D341Med (cell line): ENCODE data around the gene CPEB1.
A peak's percentile ranks its signal among the peaks of the same experiment; 100 is the strongest.

Experiments used
- DNase-seq: peaks from one replicate; pipeline ENCODE4 v3.0.0; 2012; ENCODE audit warnings: low spot score

Gene CPEB1

DNA sequence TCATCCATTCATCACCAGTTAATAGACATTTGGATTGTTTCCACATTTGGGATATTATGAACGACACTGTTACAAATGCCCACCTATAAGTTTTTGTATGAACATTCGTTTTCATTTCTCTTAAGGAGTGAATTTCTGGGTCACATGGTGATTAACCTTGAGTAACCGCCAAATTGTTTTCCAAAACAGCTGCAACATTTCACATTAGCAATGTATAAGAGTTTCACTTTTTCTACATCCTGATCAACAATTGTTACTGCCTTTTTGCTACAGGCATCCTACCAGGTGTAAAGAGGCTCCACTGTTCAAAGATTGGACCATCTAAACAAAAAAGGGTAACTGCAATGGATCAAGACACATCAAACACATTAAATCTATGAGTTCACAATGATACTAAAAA is 52.0 kb downstream of the CPEB1 start:
- DNase-seq: no peak

DNA sequence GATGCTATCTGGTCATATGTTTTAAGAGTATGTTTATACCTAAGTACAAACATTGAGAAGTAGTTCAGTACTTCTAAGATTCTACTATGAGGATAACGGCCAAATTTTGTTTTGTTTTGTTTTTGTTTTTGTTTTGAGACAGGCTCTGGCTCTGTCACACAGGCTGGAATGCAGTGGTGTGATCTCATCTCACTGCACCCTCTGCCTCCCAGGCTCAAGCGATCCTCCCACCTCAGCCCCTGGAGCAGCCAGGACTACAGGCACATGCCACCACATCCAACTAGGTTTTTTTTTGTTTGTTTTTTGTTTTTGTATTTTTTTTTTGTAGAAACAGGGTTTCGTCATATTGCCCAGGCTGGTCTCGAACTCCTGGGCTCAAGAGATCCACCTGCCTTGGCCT is 59.4 kb downstream of the CPEB1 start:
- DNase-seq: no peak

DNA sequence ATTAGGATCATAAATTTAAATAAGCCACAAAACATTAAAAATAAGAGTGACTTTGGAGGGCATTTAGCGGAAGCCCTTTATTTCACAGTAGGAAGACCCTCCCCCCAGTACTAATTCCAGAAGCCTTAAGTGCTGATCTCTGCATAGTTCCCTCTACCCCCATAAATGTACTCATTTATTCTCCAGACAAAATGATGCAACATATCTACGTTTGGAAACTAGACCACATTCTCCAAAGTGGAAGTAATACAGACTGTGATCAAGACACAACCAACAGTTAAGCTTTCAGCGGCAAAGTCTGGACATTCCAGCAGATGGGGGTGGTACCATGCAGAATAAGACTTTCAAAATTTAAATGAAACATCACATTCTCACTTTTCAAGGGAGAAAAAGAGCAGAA is 62.1 kb downstream of the CPEB1 start:
- no peak for DNase-seq

DNA sequence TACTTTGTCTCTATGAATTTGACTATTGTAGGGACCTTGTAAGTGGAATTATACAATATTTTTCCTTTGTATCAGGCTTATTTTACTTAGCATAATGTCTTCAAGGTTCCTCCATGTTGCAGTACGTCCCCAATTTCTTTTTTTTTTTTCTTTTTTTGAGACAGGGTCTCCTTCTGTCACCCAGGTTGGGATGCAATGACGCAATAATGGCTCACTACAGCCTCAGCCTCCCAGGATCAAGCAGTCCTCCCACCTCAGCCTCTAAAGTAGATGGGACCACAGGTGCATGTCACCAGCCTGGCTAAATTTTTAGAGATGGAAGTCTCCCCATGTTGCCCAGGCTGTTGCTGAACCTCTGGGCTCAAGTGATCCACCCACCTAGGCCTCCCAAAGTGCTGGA is 66.5 kb downstream of the CPEB1 start:
- no peak for DNase-seq

DNA sequence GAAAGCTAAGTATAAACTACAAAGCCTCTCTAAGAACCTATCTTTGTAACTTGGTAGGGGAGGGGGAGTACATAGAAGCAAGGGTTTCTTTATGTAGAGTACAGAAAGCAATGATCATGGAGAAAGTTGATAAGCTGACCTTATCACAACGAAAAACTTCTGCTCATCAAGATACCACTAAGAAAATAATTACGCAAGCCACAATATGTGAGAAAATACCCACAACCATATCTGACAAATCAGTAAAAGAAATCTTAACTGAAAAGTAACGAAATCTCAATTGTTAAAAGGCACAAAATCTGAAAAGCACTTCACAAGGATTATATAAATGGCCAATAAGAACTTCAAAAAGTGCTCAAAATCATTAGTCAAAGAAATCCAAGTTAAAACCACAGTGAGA is 71.8 kb downstream of the CPEB1 start:
- DNase-seq: no peak

DNA sequence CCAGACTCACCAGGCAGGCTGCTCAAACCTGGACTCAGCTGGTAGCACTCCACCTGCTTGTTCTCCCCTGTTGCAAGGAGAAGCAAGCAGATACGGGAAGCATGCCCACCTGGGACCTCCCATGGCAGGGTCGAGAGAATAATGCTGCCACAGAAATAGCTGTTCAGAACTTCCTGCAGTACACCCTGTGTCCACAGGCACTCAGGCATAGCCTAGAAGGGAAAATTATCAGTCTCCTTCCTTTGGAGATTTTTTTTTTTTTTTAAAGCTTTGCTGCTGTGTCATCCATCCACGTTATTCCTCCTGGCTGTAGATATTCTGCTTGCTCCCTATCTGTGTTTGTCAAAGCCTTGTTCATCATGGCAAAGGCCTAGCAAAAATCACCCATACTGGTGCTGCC is 74.2 kb downstream of the CPEB1 start:
- peak; percentile 31 for DNase-seq

DNA sequence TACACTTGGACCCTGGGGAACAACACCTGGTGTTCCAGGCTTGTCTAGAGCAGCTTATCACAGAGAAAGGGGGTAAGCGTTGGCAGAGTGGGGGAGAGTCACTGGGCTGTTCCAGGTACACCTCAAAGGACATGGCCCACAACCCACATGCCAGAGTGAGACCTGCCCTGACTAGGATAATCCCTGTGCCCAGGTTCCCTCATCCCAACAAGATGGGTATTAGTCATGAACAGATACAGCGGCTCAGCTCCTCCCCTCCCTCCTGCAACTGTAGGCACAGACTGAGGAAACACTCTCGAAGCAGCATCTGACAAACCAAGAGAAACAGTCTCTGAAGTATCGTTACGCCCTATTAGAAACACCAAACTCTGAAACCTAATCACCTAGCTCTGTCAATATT is 74.9 kb downstream of the CPEB1 start:
- peak; percentile 43 for DNase-seq

DNA sequence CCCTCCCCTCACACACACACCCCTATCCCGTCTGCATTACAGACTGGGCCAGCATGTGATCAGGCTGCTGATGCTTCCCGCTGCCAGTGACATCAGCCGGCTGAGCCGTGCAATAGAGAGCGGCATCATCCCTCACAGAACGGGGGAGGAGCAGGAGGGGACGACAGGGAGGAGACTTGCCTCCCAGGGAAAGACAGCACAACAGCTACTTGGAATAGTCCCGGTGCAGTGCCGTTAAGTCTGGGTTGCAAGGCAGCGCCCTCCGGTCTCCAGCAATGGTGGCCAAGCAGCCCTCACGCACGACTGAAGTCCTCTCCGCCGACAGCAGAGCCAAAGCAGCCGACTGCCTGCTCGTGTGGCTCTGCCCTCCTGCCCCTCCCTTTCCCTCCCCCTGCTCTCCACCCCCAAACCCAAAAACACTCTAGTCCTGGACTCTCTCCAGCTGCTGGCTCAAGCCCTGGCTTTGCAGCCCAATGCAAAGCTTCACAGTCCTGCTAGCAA is 75.4 kb downstream of the CPEB1 start:
- DNase-seq: peak; percentile 76

DNA sequence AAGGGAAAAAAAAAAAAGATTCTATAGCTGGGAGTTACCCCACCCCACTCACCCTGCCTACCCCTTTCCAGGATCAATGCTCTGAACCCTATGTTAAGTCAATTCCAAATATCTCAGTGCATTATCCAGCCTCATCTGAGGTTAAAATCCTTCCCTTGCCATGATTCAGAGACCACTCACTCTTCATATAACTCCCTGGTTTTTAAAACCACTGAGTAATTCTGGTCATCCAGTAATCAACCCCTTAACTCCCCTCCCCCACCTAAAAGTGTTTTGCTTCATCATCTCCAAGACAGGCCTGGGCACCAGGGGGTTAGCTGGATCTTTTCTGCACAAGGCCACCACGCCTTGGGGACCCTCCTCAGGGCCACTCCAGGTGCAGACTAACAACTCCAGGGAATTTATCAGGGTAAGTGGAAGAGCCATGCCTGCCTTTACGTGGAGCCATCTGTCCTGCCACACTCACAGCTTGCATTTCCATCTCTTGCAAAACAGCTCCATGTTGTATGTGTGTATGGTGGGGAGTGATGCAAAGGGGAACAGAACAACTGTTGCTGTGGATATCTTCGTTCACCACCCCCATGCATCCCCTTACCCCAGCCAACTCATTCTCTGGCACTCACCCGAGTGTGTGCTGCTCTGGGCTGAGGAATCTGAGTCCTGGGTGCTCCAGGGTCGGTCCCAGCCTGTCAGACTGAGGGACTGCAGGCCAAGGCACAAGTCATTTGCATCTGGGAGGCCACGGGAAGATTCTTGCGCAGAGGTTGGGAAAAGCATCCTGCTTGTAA is 76.2 kb downstream of the CPEB1 start:
- peak; percentile 30 for DNase-seq

DNA sequence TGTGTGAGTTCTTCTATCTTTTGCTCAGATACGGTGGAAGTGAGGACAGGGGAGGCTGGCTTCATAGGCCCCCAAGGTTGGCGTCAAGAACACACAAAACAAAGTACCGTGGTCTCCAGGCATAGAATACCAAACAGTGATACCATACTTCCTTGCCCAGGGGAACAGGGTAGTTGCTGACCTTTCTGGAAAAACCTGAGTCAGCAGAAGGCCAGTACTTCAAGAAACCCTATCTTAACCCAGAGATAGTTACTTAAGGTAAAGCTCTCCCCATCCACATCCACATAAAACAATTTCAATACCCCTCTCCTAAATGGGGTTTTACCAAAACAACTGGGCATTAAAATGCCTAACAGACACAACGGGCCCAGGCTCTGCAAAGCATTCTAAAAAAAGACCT is 77.3 kb downstream of the CPEB1 start:
- DNase-seq: no peak

DNA sequence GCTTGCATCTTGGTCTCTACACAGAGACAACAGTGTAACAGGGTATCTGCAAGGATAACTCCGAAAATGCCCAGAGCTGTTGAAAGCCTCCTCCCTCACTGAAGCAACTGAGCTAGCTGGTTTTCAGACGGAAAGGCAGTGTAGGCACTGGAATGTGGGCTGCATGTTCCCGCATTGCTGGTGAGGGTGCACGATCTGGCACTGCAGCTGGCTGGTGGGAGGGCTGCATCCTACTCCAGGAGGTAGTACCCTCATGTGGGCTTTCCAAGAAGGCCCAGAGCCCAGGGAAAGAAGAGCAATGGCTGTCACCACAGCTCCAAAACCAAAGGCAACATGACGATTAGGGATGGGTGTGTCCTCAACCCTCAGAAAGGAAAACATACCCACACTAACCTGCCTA is 78.2 kb downstream of the CPEB1 start:
- DNase-seq: no peak

DNA sequence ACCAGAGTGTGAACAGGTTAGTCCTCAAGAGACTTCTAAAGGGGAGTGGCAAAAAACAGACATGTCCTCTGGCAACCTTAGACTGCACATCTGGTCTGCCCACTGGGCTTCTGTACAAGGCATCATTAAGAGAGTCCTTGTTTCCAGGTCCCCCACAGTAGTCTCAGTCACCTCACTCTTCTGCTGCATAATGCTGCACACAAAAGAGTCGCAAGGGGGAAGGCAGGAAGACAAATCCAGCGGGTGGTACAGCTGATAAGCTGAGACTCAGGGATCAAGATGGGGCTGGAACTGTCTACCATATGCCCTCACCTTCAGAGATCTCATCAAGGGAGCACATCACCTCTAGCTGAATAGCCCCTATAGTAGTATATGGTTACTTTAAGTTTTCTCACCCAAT is 79.5 kb downstream of the CPEB1 start:
- no peak for DNase-seq

DNA sequence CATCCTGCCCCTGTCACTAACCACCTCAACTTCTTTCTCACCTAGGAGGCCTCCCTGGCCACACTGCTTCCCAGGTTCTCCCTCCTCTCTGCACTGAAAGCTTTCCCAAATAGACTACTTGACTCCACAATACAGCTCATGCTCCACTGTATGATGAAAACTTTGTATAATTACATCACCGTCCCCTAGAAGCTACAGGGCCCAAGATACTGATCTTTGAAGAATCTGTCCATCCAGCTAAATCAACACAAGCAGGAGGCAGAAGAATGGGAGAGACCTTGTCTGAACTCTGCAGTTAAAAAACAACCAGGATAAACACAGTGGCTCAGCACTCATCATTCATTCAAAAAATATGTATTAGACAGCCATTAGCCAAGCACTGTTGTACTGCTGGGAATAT is 80.5 kb downstream of the CPEB1 start:
- DNase-seq: no peak

DNA sequence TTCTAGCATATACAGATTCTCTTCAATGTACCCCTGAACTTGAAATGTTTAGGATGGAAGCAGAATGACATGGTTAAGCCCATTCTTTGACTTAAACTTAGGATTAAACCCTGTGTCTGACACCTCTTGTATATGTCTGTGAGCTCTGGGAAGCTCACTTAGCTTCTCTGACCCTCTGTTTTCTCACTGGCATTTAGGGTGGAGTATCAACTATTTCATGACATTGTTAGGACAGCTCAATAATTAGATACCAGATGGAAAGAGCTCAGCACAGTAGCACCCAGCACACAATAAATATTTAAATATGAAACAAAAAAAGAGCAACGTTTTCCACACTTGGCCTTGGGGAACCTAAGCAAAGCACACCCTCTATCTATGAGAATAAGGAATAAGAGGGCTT is 88.7 kb downstream of the CPEB1 start:
- no peak for DNase-seq

DNA sequence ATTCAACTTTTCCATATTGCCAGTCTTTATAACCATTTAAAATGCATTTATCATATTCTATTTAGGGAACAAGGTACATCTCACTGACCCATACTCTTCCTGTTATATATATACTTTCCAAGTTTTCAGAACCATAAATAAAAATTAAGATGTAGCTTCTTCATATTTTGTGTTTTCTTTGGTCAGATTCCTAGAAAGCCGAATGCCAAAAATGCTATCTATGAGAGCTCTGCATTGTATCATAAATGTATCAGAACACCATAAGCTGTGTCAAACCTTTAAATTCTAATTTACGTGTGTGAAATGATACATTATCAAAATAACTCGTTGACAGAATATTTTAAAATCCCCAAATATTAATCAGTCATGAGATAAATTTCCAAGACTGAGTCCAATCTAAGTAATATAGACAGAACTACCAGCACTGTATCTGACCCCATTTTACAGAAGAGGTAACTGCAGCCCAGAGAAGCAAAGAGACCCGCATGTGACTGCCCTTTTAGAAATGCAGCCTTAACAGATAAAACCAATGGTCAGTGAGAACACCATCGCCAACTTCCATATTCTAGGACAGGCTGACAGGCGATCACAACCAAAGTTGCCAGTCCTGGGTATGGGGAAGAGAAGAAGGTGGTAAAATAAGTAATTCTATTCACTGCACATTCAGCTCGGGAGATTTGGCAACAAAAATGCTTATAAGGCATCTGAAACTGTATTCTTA is 90.7 kb downstream of the CPEB1 start:
- no peak for DNase-seq

DNA sequence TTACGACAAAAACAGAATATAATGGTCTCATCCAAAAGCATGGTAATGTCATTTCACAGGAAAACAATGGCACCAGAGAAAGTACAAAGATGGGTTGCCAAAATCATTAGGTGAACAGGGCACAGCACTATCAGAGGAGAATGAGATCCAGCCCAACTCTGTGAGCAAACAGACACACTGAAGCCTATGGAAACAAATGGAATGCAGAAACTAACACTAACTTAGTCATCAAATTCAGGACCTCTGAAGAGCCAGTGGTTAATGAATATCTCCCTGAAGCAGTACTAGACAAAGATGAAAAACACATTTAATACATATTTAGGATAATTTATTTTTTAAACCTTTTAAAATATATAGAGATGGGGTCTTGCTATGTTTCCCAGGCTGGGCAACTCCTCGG is 92.3 kb downstream of the CPEB1 start:
- DNase-seq: no peak

DNA sequence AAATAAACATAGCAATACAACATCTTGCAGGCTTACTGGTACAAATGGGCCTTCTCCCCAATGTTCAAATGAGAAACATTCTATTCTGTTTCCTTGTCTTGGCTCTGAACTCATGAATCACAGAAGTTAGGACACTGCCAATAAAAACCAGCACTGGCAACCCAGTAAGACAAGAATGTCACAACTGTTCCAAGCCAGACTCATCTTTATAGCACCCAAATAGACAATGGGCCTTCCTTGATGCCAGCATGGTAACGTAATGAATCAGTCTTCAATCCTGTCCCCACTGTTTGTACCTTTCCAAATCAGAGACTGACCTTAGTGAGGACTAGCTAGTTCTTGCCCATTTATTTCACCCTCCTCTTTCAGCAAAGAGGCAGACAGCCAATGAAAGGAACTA is 92.8 kb downstream of the CPEB1 start:
- no peak for DNase-seq

DNA sequence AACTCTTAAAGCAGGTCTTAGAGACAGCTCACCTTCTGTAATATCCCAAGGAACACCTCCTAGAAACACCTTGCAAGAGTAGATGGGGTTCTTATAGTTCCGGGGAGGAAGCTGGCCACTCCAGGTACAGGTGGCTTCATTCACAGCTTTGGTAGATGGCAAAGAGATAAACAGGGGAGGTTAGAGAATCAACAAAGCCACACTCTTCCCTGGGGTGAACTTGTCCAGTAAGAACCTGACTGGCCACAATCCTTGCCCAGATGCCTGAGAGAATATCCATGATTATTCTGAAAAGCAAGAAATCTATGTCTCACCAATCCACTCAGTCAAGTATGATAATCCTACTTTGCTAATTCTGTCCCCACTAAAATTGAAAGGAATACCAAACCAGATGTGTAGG is 93.3 kb downstream of the CPEB1 start:
- DNase-seq: no peak

DNA sequence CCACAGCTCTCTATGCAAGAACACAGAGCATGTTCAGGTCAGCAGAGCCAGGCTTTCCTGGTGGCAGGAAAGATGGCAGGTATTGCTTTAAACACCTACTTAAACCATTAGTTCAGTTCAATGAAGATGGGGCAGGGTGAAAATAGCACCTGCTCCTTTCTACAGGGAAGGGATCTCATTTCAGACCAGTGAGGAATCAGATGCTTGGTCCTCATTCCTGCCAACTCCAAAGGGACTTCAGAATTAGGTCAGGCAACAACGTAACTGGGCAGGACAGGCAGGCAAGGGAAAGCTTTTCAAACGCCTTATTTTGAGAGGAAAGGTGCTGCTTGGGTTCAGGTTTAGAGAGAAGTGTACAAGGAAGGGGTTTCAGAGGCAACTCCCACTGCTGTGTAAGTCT is 94.3 kb downstream of the CPEB1 start:
- no peak for DNase-seq

DNA sequence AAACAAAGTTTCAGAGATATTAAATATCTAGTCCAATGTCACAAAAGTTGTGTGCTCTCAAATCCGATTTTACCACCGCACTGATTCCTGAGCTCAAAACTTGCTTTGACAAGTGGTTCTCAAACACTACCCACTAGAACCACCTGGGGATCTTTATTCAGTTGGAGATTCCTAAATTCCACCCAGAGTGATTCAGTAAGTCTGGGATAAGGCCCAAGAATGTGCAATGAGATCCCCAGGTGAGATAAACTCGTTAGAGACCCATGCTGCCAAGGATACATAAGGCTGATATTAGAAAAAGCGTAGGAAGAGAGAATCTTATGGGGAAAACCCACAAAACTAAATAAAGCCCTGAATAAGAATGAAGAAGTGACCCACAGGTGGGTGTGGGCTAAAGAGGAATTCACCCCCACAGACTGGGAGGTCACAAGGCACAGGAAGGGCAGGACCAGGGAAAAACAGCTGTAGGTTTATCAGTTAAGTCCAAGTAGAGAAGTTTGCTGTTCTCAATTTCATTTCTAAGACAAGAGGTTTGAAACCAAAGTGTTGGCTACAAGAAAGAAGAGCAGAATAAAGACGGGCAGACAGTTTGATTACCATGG is 95.4 kb downstream of the CPEB1 start:
- DNase-seq: no peak

DNA sequence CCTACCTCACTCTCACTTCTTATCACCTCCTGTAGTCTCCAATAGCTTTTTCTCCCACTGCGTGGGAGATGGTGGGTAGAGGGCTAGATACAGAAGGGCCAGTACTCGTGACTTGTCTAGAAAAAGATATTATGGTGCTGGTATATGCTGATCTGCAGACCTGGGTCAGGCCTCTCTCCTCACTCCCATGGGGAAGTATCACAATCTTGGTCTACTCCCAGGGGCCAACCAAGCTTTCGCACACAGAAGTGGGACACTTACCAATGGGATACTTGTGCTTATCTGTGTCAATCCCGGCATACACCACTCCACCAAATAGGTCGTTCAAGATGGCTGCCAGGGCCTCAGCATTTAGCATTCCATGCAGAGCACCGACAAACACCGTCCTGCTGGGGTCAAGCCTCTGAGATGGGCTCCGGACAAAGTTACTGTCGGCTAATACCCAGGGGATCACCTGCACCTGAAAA is 97.9 kb downstream of the CPEB1 start:
- no peak for DNase-seq

DNA sequence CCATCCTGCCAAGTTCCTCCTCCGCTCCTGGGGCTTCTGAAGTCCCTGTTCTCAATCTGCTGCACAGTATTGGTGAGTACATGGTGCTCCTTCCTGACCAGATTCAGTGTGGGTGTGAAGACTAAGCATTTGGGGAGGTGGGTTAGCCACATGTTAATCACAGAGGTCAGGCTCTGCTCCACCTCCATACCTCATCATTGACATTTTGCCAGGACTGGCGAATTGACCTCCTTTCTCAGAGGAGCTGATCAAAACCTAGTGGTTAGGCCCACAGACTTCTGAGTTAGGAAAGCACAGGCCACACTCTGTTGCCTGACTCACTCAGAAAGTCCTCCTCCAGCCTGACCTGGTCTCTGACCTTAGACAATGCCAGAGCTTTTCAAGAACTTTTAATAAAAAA is 98.5 kb downstream of the CPEB1 start:
- no peak for DNase-seq

DNA sequence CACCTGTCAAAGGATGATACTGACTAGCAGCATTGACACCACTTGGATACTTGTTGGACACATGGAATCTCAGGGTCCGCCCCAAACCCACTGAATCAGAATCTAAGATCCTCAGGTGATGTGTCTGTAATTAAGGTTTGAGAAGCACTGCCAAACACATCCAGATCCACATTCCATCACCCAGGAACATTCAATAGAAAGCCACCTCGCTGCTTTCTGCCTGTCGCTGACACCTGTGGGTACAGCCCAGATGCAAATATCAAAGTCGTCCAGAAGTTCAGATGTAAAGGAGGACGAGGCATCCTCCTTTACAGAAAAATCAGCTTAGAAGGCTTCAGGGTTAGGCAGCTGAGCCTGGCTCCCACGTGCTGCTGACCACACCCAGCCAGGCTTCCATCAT is 101.7 kb downstream of the CPEB1 start:
- DNase-seq: no peak
